ENCODE measurements around the gene AOC1.

DNA sequence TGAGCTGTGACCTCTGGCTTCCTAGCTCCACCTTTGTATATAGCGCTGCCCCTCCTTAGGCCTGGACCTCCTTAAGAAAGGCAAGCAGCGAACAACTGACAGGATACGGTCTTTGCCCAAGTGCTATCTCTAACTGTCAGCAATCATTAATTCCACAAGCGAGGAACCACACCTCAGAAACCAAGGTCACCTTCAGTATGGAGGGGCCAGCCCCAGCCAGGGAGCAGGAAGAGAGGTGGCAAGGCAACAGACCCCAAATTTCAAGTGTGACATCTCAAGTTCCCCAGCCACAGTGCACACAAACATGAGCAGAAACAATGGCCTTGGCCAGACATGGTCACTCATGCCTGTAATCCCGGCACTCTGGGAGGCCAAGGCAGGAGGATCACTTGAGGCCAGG is 4.8 kb upstream of the AOC1 start:
- no peak for TF ChIP-seq NR2F2 (IDR thresholded peaks at IDR 0.05)
- TF ChIP-seq, protein P1, sequence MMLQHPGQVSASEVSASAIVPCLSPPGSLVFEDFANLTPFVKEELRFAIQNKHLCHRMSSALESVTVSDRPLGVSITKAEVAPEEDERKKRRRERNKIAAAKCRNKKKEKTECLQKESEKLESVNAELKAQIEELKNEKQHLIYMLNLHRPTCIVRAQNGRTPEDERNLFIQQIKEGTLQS (IDR thresholded peaks at IDR 0.05), result no peak
- TF ChIP-seq, protein P2, sequence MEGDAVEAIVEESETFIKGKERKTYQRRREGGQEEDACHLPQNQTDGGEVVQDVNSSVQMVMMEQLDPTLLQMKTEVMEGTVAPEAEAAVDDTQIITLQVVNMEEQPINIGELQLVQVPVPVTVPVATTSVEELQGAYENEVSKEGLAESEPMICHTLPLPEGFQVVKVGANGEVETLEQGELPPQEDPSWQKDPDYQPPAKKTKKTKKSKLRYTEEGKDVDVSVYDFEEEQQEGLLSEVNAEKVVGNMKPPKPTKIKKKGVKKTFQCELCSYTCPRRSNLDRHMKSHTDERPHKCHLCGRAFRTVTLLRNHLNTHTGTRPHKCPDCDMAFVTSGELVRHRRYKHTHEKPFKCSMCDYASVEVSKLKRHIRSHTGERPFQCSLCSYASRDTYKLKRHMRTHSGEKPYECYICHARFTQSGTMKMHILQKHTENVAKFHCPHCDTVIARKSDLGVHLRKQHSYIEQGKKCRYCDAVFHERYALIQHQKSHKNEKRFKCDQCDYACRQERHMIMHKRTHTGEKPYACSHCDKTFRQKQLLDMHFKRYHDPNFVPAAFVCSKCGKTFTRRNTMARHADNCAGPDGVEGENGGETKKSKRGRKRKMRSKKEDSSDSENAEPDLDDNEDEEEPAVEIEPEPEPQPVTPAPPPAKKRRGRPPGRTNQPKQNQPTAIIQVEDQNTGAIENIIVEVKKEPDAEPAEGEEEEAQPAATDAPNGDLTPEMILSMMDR (IDR thresholded peaks at IDR 0.05; ENCODE audit: low read depth, low read length, missing input control), result no peak

Measured in liver (tissue), 3 donors.